ENCODE data around the gene PDE4D. TPM values are rescaled to one million over a fixed set of nuclear protein-coding genes. Genes with fewer than 3 reads are reported as not detected.

PDE4D gene
- total RNA-seq, 1 experiment from 2014 or later: 3.3 TPM

DNA sequence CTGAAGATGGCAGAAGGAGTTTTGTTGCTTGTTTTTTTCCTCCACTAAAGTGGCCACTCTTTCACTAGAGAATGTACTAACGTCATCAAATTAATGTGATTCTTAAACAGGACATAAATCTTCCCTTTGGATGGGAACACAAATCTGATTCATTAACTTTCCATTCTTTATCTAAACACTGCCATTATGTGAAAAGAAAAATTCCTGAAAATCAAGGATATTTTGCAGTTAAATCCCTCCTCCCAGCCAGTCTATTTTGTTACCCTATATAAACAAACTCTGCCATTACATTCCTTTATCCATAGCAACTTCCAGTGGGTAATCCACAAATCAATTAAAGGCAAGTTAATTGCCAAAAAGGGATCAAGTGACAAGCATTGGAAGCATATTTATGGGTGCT, 546.5 kb downstream of the PDE4D start:
- 0 out of 2 replicates have a peak, but pooled peaks cover 4% of the 10 kb centered on the region for H3K4me1 Mint-ChIP-seq
- ATAC-seq: no peak
- no peaks in the 10 kb centered on the region for H3K36me3 Mint-ChIP-seq
- TF ChIP-seq, protein P1, sequence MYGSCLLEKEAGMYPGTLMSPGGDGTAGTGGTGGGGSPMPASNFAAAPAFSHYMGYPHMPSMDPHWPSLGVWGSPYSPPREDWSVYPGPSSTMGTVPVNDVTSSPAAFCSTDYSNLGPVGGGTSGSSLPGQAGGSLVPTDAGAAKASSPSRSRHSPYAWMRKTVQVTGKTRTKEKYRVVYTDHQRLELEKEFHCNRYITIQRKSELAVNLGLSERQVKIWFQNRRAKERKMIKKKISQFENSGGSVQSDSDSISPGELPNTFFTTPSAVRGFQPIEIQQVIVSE (CRISPR knock-in tag; IDR thresholded peaks at IDR 0.05; ENCODE audit: borderline replicate concordance): no peak
- no peak for TF ChIP-seq MAX (CRISPR knock-in tag; IDR thresholded peaks at IDR 0.05)
- TF ChIP-seq HMGA2 (CRISPR knock-in tag; IDR thresholded peaks at IDR 0.05): no peak
- no peak for TF ChIP-seq NR1H2 (CRISPR knock-in tag; IDR thresholded peaks at IDR 0.05)
- TF ChIP-seq, protein P2, sequence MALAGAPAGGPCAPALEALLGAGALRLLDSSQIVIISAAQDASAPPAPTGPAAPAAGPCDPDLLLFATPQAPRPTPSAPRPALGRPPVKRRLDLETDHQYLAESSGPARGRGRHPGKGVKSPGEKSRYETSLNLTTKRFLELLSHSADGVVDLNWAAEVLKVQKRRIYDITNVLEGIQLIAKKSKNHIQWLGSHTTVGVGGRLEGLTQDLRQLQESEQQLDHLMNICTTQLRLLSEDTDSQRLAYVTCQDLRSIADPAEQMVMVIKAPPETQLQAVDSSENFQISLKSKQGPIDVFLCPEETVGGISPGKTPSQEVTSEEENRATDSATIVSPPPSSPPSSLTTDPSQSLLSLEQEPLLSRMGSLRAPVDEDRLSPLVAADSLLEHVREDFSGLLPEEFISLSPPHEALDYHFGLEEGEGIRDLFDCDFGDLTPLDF (CRISPR knock-in tag; IDR thresholded peaks at IDR 0.05): no peak
- TF ChIP-seq ATF1 (CRISPR knock-in tag; IDR thresholded peaks at IDR 0.05): no peak
- TF ChIP-seq, protein P3, sequence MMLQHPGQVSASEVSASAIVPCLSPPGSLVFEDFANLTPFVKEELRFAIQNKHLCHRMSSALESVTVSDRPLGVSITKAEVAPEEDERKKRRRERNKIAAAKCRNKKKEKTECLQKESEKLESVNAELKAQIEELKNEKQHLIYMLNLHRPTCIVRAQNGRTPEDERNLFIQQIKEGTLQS (CRISPR knock-in tag; conservative IDR thresholded peaks at IDR 0.05): no peak
- TF ChIP-seq NR2C2 (CRISPR knock-in tag; IDR thresholded peaks at IDR 0.05): no peak
- TF ChIP-seq ZNF396 (CRISPR knock-in tag; IDR thresholded peaks at IDR 0.05; ENCODE audit: borderline replicate concordance): no peak
- TF ChIP-seq ATF6 (CRISPR knock-in tag; IDR thresholded peaks at IDR 0.05): no peak
- TF ChIP-seq, protein P4, sequence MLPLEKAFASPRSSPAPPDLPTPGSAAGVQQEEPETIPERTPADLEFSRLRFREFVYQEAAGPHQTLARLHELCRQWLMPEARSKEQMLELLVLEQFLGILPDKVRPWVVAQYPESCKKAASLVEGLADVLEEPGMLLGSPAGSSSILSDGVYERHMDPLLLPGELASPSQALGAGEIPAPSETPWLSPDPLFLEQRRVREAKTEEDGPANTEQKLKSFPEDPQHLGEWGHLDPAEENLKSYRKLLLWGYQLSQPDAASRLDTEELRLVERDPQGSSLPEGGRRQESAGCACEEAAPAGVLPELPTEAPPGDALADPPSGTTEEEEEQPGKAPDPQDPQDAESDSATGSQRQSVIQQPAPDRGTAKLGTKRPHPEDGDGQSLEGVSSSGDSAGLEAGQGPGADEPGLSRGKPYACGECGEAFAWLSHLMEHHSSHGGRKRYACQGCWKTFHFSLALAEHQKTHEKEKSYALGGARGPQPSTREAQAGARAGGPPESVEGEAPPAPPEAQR (CRISPR knock-in tag; IDR thresholded peaks at IDR 0.05): no peak
- no peak for TF ChIP-seq ZNF121 (CRISPR knock-in tag; IDR thresholded peaks at IDR 0.05)
- DNase-seq (ENCODE audit: low spot score): no peak
- no peaks in the 10 kb centered on the region for H3K9me3 Mint-ChIP-seq
- H3K27me3 Mint-ChIP-seq (ENCODE audit: low read depth): no peaks in the 10 kb centered on the region
- ChIA-PET POLR2A (no interaction called here), CTCF (no interaction called here)
- H3K27ac Mint-ChIP-seq: no peak overlapping the region
- no peak overlapping the region for H3K4me3 Mint-ChIP-seq

GRCh38 chr5:59346514-59346913, 547.0 kb downstream of the PDE4D start:
- Mint-ChIP-seq H3K27ac (no peak overlapping the region), H3K4me3 (no peak overlapping the region), H3K4me1 (no peaks in the 10 kb centered on the region), H3K9me3 (no peaks in the 10 kb centered on the region), H3K27me3 (ENCODE audit: low read depth) (no peaks in the 10 kb centered on the region), H3K36me3 (no peaks in the 10 kb centered on the region)
- ChIA-PET POLR2A (no interaction called here), CTCF (no interaction called here)
- DNase-seq (ENCODE audit: low spot score): no peak
- no peak for ATAC-seq
- TF ChIP-seq EMX1 (CRISPR knock-in tag; IDR thresholded peaks at IDR 0.05): no peak
- TF ChIP-seq, protein P5, sequence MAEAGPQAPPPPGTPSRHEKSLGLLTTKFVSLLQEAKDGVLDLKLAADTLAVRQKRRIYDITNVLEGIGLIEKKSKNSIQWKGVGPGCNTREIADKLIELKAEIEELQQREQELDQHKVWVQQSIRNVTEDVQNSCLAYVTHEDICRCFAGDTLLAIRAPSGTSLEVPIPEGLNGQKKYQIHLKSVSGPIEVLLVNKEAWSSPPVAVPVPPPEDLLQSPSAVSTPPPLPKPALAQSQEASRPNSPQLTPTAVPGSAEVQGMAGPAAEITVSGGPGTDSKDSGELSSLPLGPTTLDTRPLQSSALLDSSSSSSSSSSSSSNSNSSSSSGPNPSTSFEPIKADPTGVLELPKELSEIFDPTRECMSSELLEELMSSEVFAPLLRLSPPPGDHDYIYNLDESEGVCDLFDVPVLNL (CRISPR knock-in tag; IDR thresholded peaks at IDR 0.05; ENCODE audit: borderline replicate concordance, low read depth): no peak
- no peak for TF ChIP-seq CREM (CRISPR knock-in tag; IDR thresholded peaks at IDR 0.05)
- TF ChIP-seq, protein P4 (CRISPR knock-in tag; IDR thresholded peaks at IDR 0.05): no peak
- no peak for TF ChIP-seq ZNF232 (CRISPR knock-in tag; IDR thresholded peaks at IDR 0.05)
- TF ChIP-seq JUN (CRISPR knock-in tag; IDR thresholded peaks at IDR 0.05): no peak
- no peak for TF ChIP-seq ZBTB21 (CRISPR knock-in tag; IDR thresholded peaks at IDR 0.05; ENCODE audit: borderline replicate concordance)
